Measurements from ENCODE around the gene CLDN18. TPM values are rescaled to one million over a fixed set of nuclear protein-coding genes. Genes with fewer than 3 reads are reported as not detected.

The CLDN18 gene
- total RNA-seq, 1 experiment from 2014 or later: 0.13 TPM

Other genes starting within 250 kb of the CLDN18 start
- gene SOX14, start 245.8 kb upstream of the CLDN18 start, total RNA-seq (2021): 0.34 to 0.78 TPM (median 0.70 TPM) in 3 replicates
- 11.2 to 15.3 TPM (median 11.2 TPM) in 3 replicates for gene DZIP1L, start 105.4 kb downstream of the CLDN18 start, total RNA-seq (2021)
- gene A4GNT, start 122.2 kb downstream of the CLDN18 start, total RNA-seq (2021): not detected in 3 replicates
- gene DBR1, start 164.8 kb downstream of the CLDN18 start, total RNA-seq (2021): 18.8 to 20.6 TPM (median 19.3 TPM) in 3 replicates
- gene ARMC8, start 177.1 kb downstream of the CLDN18 start, total RNA-seq (2021): 38.6 to 44.9 TPM (median 38.7 TPM) in 3 replicates